LNCaP clone FGC (cell line): Measurements from ENCODE around the gene ACHE.

ENCODE experiments used
- DNase-seq: peaks from one replicate; pipeline ENCODE4 v3.0.0-alpha.2; 2011; ENCODE audit warnings: low read depth
- H3K4me3 ChIP-seq: 2 replicates; pipeline ENCODE4 v1.5.1; 2011; ENCODE audit warnings: mild to moderate bottlenecking, low read depth, low read length, control low read depth
- TF ChIP-seq, protein P1 (sequence below): IDR thresholded peaks from 2 replicates; pipeline ENCODE4 v1.5.1; 2012; ENCODE audit warnings: mild to moderate bottlenecking; ENCODE audit not compliant: control insufficient read depth, insufficient read depth; ENCODE audit errors: extremely low read depth

ACHE gene

DNA sequence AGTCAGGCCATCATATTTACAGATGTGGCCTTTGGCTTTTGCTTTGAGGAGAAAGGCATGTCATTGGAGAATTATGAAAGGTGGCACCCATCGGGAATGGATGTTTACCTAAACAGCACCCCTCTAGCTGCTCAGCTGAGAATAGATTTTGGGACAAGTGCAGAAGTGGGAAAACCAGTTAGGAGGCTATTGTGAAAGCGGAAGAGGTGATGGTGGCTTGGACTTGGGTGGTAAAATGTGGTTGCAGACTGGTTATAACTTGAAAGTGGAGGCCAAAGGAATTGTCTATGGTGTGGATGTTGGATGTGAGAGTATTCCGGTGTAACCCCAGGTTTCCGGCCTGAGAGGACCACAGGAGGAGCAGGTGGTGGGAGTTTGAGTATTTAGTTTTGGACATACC lies 48.3 kb downstream of the ACHE start:
- TF ChIP-seq, protein P1, sequence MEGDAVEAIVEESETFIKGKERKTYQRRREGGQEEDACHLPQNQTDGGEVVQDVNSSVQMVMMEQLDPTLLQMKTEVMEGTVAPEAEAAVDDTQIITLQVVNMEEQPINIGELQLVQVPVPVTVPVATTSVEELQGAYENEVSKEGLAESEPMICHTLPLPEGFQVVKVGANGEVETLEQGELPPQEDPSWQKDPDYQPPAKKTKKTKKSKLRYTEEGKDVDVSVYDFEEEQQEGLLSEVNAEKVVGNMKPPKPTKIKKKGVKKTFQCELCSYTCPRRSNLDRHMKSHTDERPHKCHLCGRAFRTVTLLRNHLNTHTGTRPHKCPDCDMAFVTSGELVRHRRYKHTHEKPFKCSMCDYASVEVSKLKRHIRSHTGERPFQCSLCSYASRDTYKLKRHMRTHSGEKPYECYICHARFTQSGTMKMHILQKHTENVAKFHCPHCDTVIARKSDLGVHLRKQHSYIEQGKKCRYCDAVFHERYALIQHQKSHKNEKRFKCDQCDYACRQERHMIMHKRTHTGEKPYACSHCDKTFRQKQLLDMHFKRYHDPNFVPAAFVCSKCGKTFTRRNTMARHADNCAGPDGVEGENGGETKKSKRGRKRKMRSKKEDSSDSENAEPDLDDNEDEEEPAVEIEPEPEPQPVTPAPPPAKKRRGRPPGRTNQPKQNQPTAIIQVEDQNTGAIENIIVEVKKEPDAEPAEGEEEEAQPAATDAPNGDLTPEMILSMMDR, result no peak
- no peak for DNase-seq

DNA sequence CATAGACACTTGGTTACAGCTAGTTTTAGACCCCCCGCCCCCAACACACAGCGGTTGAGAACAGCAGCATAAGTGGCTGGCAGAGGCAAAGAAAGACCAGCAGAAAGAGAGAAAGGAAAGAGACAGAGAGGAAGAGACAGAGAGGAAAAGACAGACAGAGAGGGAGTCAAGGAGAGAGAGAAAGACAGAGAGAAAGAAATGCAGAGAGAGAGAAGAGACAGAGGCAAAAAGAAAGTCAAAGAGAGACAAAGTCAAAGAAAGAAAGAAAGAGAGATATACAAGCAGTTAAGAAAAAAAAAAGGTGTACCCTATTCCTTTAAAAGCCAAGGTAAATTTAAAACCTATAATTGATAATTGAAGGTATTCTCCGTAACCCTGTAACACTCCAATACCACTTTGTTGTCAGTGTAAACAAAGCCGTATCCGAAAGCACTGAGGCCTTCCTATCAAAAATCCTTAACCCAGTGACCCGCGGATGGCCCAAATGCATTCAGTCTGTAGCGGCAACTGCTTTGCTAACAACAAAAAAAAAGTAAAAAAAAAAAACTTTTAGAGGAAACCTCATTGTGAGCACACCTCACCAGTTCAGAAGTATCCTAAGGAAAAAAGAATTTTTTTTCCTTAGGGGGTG lies 55.1 kb downstream of the ACHE start:
- DNase-seq, result no peak
- TF ChIP-seq, protein P1, result no peak
- no peak overlapping the region for H3K4me3 ChIP-seq

More for the DNA sequence above, 48.3 kb downstream of the ACHE start:
- H3K4me3 ChIP-seq, result no peak overlapping the region
